ENCODE data around the gene PHACTR3. TPM values are rescaled to one million over a fixed set of nuclear protein-coding genes. Genes with fewer than 3 reads are reported as not detected.

Gene PHACTR3
- total and polyA plus RNA-seq, 2 of the 8 experiments (the other 6 are each of a cell fraction or from before 2014, with no cell fraction given) = 0.05 to 0.13 TPM

GRCh38 chr20:59748619-59749191, 144.4 kb downstream of the PHACTR3 start (continued):
- TF ChIP-seq CTBP2 (IDR thresholded peaks at IDR 0.05; ENCODE audit: borderline replicate concordance, insufficient read depth, insufficient read length, low read length) (no peak), GTF2F1 (IDR thresholded peaks at IDR 0.05; ENCODE audit: borderline replicate concordance, low read depth, low read length) (no peak)
